Esophagus muscularis mucosa (tissue), 3 donors: ENCODE data around the gene FKTN.

Source experiments
- POLR2A ChIP-seq: fragments of 450-650 bp; IDR thresholded peaks from one replicate; pipeline ENCODE4 v1.6.1; 2017; ENCODE audit warnings: antibody characterized with exemption, moderate library complexity, mild to moderate bottlenecking, low read depth
- TF ChIP-seq, protein P1 (sequence below), 3 experiments: fragments of 200-600 bp in 2 of 3; fragments of 450-650 bp in 1 of 3; sonication (generic) in 2 of 3; IDR thresholded peaks; one replicate each; pipeline ENCODE4 v1.5.1; 2017 to 2019; ENCODE audit warnings: antibody characterized with exemption in 3 of 3, mild to moderate bottlenecking in 2 of 3, moderate library complexity in 1 of 3

DNA sequence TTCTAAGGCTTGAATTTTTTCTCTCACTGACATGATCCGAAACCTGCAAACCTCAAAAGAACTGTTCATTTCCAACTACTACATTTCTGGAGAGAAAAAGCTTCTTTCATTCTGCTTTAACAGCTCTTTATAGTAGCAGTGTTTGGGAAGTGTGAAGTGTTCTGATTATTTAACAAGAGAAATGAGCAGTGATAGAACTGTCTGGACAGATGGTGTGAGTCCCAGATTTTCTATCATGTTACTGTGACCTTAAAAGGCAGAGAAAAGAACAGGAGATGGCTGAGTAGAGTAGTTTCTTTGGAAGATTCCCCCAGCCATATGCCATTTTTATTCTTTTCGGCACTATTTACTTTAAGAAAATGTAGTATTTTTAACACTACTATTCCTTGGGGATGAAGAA is 63.1 kb downstream of the FKTN start:
- TF ChIP-seq, protein P1, sequence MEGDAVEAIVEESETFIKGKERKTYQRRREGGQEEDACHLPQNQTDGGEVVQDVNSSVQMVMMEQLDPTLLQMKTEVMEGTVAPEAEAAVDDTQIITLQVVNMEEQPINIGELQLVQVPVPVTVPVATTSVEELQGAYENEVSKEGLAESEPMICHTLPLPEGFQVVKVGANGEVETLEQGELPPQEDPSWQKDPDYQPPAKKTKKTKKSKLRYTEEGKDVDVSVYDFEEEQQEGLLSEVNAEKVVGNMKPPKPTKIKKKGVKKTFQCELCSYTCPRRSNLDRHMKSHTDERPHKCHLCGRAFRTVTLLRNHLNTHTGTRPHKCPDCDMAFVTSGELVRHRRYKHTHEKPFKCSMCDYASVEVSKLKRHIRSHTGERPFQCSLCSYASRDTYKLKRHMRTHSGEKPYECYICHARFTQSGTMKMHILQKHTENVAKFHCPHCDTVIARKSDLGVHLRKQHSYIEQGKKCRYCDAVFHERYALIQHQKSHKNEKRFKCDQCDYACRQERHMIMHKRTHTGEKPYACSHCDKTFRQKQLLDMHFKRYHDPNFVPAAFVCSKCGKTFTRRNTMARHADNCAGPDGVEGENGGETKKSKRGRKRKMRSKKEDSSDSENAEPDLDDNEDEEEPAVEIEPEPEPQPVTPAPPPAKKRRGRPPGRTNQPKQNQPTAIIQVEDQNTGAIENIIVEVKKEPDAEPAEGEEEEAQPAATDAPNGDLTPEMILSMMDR (IDR thresholded peaks at IDR 0.05), result no peak
- no peak for TF ChIP-seq POLR2A
